Stomach (tissue), 9 donors: ENCODE data around the gene SHMT2. TPM values are rescaled to one million over a fixed set of nuclear protein-coding genes. Genes with fewer than 3 reads are reported as not detected.

ENCODE experiments used
- DNase-seq, 2 donors: peaks; one replicate each; pipeline versions ENCODE4 v3.0.0 to v3.0.0-alpha.2; 2013 to 2019
- H3K27ac ChIP-seq, 5 donors: fragments of 200-600 bp in 4 of 5; sonication (generic) in 4 of 5; one replicate each; pipeline ENCODE4 v1.5.1; 2013 to 2019; ENCODE audit warnings: mild to moderate bottlenecking in 1 of 5, moderate library complexity in 1 of 5
- H3K27me3 ChIP-seq, 3 donors: fragments of 200-600 bp; sonication (generic); one replicate each; pipeline ENCODE4 v1.5.1; 2017 to 2019; ENCODE audit warnings: mixed run types in 1 of 3
- H3K36me3 ChIP-seq, 4 donors: fragments of 200-600 bp; sonication (generic); 1 replicate in 3 of 4; 2 replicates in 1 of 4; pipeline ENCODE4 v1.5.1; 2016 to 2019
- H3K4me1 ChIP-seq, 4 donors: fragments of 200-600 bp; sonication (generic); one replicate each; pipeline ENCODE4 v1.5.1; 2016 to 2019
- H3K4me3 ChIP-seq, 4 donors: fragments of 200-600 bp; sonication (generic) in 3 of 4; one replicate each; pipeline ENCODE4 v1.5.1; 2016 to 2019; ENCODE audit warnings: mild to moderate bottlenecking in 1 of 4
- H3K9me3 ChIP-seq, 4 donors: fragments of 200-600 bp; sonication (generic); one replicate each; pipeline ENCODE4 v1.5.1; 2016 to 2019
- EP300 ChIP-seq: sonication (generic); formaldehyde crosslinking; IDR thresholded peaks from one replicate; pipeline ENCODE4 v1.6.1; 2017; ENCODE audit warnings: antibody characterized with exemption
- POLR2A ChIP-seq, 4 donors: fragments of 450-650 bp; IDR thresholded peaks; one replicate each; pipeline ENCODE4 v1.6.1; 2016; ENCODE audit warnings: antibody characterized with exemption in 4 of 4, control low read depth in 2 of 4, mild to moderate bottlenecking in 1 of 4, moderate library complexity in 1 of 4
- POLR2AphosphoS5 ChIP-seq, 3 donors: sonication (generic); formaldehyde crosslinking; IDR thresholded peaks; one replicate each; pipeline ENCODE4 v1.6.1; 2016; ENCODE audit warnings: antibody characterized with exemption in 3 of 3
- WGBS, 5 donors: extraction: QIAGEN DNeasy Blood & Tissue Kit in 3 of 5; methylation state at CpG; one replicate each; pipeline versions ENCODE4 v1.1.5 to v1.1.7; 2013 to 2018; 5-methylcytosine and 5-hydroxymethylcytosine counted together
- intact Hi-C: fragments of 100-400 bp; cut with DNase I; formaldehyde crosslinking; loops from one replicate; pipeline ENCODE4 v1.15.1; 2023; ENCODE audit warnings: low total_unique reads
- polyA plus RNA-seq, 3 donors: library from polyadenylated mRNA; stranded (reverse); fragments of 200-250 nt; gene quantifications; one replicate each; pipeline ENCODE4 v1.2.3, GENCODE V29; 2013
- total RNA-seq, 5 donors: library from RNA; depleted of rRNA; stranded (reverse); fragments of >200 nt; gene quantifications; one replicate each; pipeline versions ENCODE4 v1.1.0 to v1.2.3, GENCODE V29; 2014 to 2016
- TF ChIP-seq, protein P1 (sequence below), 7 experiments: fragments of 450-650 bp in 4 of 7; fragments of 200-600 bp in 3 of 7; sonication (generic) in 3 of 7; IDR thresholded peaks; one replicate each; pipeline ENCODE4 v1.5.1; 2016 to 2019; ENCODE audit warnings: antibody characterized with exemption in 7 of 7, control low read depth in 2 of 7, mild to moderate bottlenecking in 1 of 7
- donor health status: healthy with polysubstance abuse.
- donor health status: Bipolar disorder and iron deficiency.
- donor health status: healthy.

SHMT2 gene
- total and polyA plus RNA-seq, 8 donors: 26.1 to 93.7 (median 58.0) TPM

DNA sequence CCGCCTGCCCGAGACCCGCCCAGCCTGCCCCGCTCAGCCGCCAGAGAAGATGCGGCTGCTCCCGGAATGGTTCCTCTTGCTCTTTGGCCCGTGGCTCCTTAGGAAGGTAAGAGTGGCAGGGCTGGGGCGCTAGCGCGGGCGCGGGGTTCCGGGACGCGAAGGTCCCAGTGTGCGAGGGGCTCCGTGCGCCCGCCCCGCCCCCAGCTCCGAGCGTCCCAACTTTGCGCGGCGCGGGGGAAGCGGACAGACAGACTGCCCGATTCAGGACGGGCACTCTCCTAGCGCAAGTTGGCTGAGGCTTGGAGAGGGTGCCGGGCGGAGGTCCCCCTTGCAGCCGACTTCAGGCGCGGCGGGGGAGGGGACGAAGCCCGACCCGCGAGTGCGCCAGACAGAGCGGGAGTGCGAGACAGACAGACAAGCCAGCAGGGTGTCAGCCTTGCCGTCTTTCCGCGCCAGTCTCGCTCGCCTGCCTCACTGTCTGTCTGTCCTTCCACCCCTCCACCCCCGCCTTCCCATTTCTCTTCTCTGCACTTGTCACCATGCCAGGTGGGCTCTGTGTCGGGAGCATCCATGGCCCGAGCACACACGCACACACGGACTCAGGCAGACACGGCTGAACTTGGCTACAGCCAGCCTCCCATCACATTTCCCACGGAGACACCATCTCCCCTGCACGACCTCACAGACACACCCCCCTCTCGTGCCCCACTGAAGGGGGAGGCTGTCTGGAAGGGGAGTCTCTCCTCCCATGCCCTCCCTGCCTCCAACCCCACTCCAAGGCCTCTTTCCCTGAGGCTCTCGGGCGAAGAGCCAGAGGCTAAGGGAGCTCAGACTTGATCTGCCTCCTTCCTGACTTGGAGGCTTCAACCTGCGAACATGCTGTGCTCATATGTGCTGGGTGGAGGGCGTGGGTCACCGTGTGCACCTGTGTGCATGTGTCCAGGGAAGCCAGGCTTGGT is 12.3 kb upstream of the SHMT2 start:
- intact Hi-C loops: no loop called here
- Histone ChIP-seq H3K27me3 (peaks cover 37 to 88% (median 78%) of the 10 kb centered on the region in 3 donors), H3K4me3 (peak overlapping the region; percentile 39 to 60 (median 48)), H3K9me3 (no peaks in the 10 kb centered on the region), H3K27ac (no peak overlapping the region), H3K36me3 (peaks cover 0 to 7% (median 7%) of the 10 kb centered on the region in 4 donors), H3K4me1 (peaks cover 19 to 60% (median 43%) of the 10 kb centered on the region in 4 donors)
- 3 to 6% (median 4%) methylated on average over 29 to 63 of the region's 63 CpGs for WGBS, 5 donors
- DNase-seq: peak in 1 of 2 donors; percentile 64
- TF ChIP-seq EP300: no peak
- TF ChIP-seq, protein P1, sequence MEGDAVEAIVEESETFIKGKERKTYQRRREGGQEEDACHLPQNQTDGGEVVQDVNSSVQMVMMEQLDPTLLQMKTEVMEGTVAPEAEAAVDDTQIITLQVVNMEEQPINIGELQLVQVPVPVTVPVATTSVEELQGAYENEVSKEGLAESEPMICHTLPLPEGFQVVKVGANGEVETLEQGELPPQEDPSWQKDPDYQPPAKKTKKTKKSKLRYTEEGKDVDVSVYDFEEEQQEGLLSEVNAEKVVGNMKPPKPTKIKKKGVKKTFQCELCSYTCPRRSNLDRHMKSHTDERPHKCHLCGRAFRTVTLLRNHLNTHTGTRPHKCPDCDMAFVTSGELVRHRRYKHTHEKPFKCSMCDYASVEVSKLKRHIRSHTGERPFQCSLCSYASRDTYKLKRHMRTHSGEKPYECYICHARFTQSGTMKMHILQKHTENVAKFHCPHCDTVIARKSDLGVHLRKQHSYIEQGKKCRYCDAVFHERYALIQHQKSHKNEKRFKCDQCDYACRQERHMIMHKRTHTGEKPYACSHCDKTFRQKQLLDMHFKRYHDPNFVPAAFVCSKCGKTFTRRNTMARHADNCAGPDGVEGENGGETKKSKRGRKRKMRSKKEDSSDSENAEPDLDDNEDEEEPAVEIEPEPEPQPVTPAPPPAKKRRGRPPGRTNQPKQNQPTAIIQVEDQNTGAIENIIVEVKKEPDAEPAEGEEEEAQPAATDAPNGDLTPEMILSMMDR (IDR thresholded peaks at IDR 0.05): no peak
- no peak for TF ChIP-seq POLR2A (IDR thresholded peaks at IDR 0.05)
- no peak for TF ChIP-seq POLR2AphosphoS5 (IDR thresholded peaks at IDR 0.05)

DNA sequence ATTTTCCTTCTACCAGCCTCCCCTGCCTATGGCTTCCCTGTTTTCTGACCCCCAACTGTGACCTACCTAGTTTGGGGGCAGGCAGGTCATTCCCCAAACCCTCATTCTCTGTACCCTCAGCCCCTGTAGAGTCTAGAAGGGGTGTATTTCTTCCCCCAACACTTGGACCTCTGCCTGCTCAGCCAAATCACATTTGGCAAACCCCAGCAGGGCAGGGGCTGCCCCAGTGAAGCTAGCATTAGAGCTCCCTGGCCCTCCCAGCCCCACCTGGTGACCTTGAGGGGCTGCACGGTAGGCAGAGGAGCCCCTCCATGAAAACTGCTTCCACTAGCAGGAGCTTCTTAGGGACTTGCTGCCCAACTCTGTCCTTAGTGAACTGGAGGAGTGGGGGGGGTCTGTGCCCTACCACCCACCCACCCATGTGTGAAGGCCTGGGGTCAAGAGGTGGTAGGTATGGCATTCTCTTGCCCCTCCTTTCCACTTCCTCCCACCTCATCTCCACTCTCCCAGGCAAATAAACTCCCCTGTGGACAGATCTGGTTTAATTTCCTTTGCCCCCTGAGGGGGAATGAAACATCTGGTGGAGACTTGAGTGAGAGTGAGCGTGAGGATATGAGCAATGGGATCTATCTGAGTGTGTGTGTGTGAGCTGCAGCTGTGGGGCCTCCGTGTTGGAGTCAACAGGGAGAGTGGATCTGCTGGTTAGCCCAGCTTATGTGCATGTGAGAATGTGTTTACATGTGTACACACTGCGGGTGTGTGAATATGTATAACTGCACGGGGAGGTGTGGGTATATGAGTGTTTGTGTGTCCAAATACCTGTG is 11.3 kb upstream of the SHMT2 start:
- Histone ChIP-seq H3K27ac (no peak overlapping the region), H3K9me3 (no peaks in the 10 kb centered on the region), H3K4me1 (peaks cover 19 to 55% (median 38%) of the 10 kb centered on the region in 4 donors), H3K4me3 (no peak overlapping the region), H3K36me3 (no peaks in the 10 kb centered on the region), H3K27me3 (peaks cover 37 to 99% (median 88%) of the 10 kb centered on the region in 3 donors)
- peak in 1 of 2 donors; percentile 64 for DNase-seq
- 55 to 69% (median 64%) methylated on average over 4 to 5 of the region's 5 CpGs for WGBS, 5 donors
- no peak for TF ChIP-seq POLR2AphosphoS5 (IDR thresholded peaks at IDR 0.05)
- TF ChIP-seq POLR2A (IDR thresholded peaks at IDR 0.05): no peak
- TF ChIP-seq, protein P1 (IDR thresholded peaks at IDR 0.05): no peak
- TF ChIP-seq EP300: no peak
- intact Hi-C loops: no loop called here

DNA sequence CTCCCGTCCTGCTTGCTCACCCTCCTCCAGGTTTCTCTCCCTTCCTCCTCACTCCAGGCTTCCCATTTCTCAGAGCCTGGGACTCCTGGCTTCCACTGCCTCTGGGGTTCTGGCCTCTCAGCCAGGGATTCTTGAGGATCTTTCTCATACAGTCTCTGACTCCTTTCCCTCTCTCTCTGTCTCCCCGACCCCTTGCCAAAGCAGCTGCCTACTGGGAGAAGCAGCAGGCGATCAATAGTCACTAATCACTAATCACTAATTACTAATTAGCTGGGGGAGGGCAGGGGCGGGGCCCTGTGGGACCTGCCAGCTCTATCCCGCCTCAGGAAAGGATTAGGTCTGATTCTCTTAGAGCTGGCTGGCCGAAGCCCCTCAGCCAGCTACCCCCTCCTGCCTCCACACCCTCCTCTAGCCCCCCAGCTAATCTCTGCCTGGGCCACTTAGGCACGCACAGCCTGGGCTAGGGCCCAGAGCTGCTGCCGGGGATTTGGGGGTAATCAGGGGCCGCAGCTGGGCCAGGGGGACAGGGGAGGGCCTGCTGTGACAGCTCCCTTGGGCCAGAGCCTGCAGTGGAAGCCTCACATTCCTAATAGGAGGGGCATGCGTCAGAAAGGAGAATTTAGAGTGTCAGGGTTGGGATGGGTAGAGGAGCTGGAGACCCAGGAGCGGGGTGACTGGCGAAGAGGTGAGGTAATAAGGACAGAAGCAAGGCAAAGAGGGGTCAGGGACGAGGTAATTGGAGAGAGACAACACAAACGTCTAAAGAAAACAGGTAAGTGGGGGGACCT is 10.1 kb upstream of the SHMT2 start:
- Histone ChIP-seq H3K27ac (no peak overlapping the region), H3K27me3 (peaks cover 43 to 100% (median 95%) of the 10 kb centered on the region in 3 donors), H3K9me3 (no peaks in the 10 kb centered on the region), H3K4me3 (no peak overlapping the region), H3K36me3 (no peaks in the 10 kb centered on the region), H3K4me1 (peaks cover 19 to 44% (median 29%) of the 10 kb centered on the region in 4 donors)
- DNase-seq: no peak
- 55 to 72% (median 69%) methylated on average over 12 to 14 of the region's 14 CpGs for WGBS, 5 donors
- no peak for TF ChIP-seq EP300
- no peak for TF ChIP-seq POLR2A (IDR thresholded peaks at IDR 0.05)
- TF ChIP-seq, protein P1 (IDR thresholded peaks at IDR 0.05): no peak
- no peak for TF ChIP-seq POLR2AphosphoS5 (IDR thresholded peaks at IDR 0.05)
- intact Hi-C loops: no loop called here
